GM18526 (cell line): ENCODE results near the gene C1orf35.
A peak's percentile ranks its signal among the peaks of the same experiment; 100 is the strongest.

Source experiments
- POLR2A ChIP-seq: IDR thresholded peaks from 3 replicates; pipeline ENCODE4 v1.6.1; 2011; ENCODE audit not compliant: insufficient read length; ENCODE audit errors: extremely low read depth

C1orf35 gene

GRCh38 chr1:228145463-228146416 is 42.6 kb upstream of the C1orf35 start:
- TF ChIP-seq POLR2A, result no peak

GRCh38 chr1:228144993-228145343 is 41.8 kb upstream of the C1orf35 start:
- TF ChIP-seq POLR2A, result no peak

- TF ChIP-seq POLR2A, result no peak
These were observed 41.3 kb upstream of the C1orf35 start for GRCh38 chr1:228144193-228144992.

GRCh38 chr1:228143480-228144192 is 40.5 kb upstream of the C1orf35 start:
- no peak for TF ChIP-seq POLR2A

GRCh38 chr1:228142701-228143136 is 39.6 kb upstream of the C1orf35 start:
- no peak for TF ChIP-seq POLR2A

- TF ChIP-seq POLR2A, result no peak
These were observed 39.1 kb upstream of the C1orf35 start for GRCh38 chr1:228142155-228142691.

- TF ChIP-seq POLR2A, result no peak
These were observed 38.3 kb upstream of the C1orf35 start for GRCh38 chr1:228141226-228142044.

- no peak for TF ChIP-seq POLR2A
These were observed 37.6 kb upstream of the C1orf35 start for GRCh38 chr1:228140724-228141225.

GRCh38 chr1:228139931-228140723 is 37.0 kb upstream of the C1orf35 start, which contains the start of gene GUK1:
Gene GUK1 (plus strand): TSS chr1:228140279. CDS start chr1:228140303, 24 bp downstream.
- peak; percentile 90 for TF ChIP-seq POLR2A

GRCh38 chr1:228139406-228139930 is 36.3 kb upstream of the C1orf35 start:
- no peak for TF ChIP-seq POLR2A

GRCh38 chr1:228136901-228137300 is 33.8 kb upstream of the C1orf35 start:
- no peak for TF ChIP-seq POLR2A

GRCh38 chr1:228134591-228134990 is 31.5 kb upstream of the C1orf35 start:
- no peak for TF ChIP-seq POLR2A

- no peak for TF ChIP-seq POLR2A
These were observed 28.6 kb upstream of the C1orf35 start for GRCh38 chr1:228131766-228132165.
